ENCODE results near the gene RNF168. TPM values are rescaled to one million over a fixed set of nuclear protein-coding genes. Genes with fewer than 3 reads are reported as not detected.
"Not testable (repeated sequence)": the region's sequence is repeated elsewhere in the genome, so short reads cannot be mapped to it uniquely, and the experiment has no call there.

Gene RNF168
- total and polyA plus RNA-seq, 12 donors: 6.4 to 32.8 (median 20.4) TPM

- intact Hi-C loops (cut with DNase I): no loop called here
- no peaks in the 10 kb centered on the region for H3K9me3 ChIP-seq
Measured at GRCh38 chr3:196477678-196478077, 25.9 kb downstream of the RNF168 start.

GRCh38 chr3:196472286-196472685 lies 31.3 kb downstream of the RNF168 start:
- 92 to 96% methylated on average over 8 of the region's 8 CpGs for WGBS, 2 donors
- Histone ChIP-seq H3K4me1 (no peaks in the 10 kb centered on the region), H3K36me3 (peaks cover 0 to 91% (median 49%) of the 10 kb centered on the region in 9 donors), H3K9me3 (no peaks in the 10 kb centered on the region), H3K4me3 (no peak overlapping the region), H3K27me3 (no peaks in the 10 kb centered on the region), H3K27ac (no peak overlapping the region)
- no peak for TF ChIP-seq CTCF (IDR thresholded peaks at IDR 0.05)
- no peak for DNase-seq
- ATAC-seq: no peak
- intact Hi-C loops (cut with DNase I): no loop called here

More at GRCh38 chr3:196477678-196478077, 25.9 kb downstream of the RNF168 start:
- DNase-seq: no peak
- no peak for ATAC-seq
- TF ChIP-seq CTCF (IDR thresholded peaks at IDR 0.05): no peak
- Histone ChIP-seq H3K4me1 (no peaks in the 10 kb centered on the region), H3K36me3 (peaks cover 0 to 100% (median 61%) of the 10 kb centered on the region in 9 donors), H3K27me3 (no peaks in the 10 kb centered on the region), H3K4me3 (no peak overlapping the region), H3K27ac (no peak overlapping the region)
- WGBS, 2 donors: 97 to 99% methylated on average over 4 of the region's 4 CpGs

GRCh38 chr3:196471551-196471950 lies 32.0 kb downstream of the RNF168 start:
- H3K27me3 ChIP-seq: no peaks in the 10 kb centered on the region
- peaks cover 0 to 89% (median 42%) of the 10 kb centered on the region in 9 donors for H3K36me3 ChIP-seq
- H3K4me3 ChIP-seq: no peak overlapping the region
- WGBS, 2 donors: 82 to 91% methylated on average over 2 of the region's 2 CpGs
- no peak overlapping the region for H3K27ac ChIP-seq
- no peak for TF ChIP-seq CTCF (IDR thresholded peaks at IDR 0.05)
- ATAC-seq: no peak
- intact Hi-C loops (cut with DNase I): no loop called here
- no peaks in the 10 kb centered on the region for H3K4me1 ChIP-seq
- no peaks in the 10 kb centered on the region for H3K9me3 ChIP-seq
- DNase-seq: no peak

- H3K4me1 ChIP-seq; ATAC-seq; H3K27me3 ChIP-seq; H3K27ac ChIP-seq; intact Hi-C loops (cut with DNase I); DNase-seq; H3K4me3 ChIP-seq; H3K9me3 ChIP-seq: not testable (repeated sequence)
- WGBS, 2 donors: 95 to 99% methylated on average over 3 of the region's 3 CpGs
- peaks cover 0 to 76% (median 38%) of the 10 kb centered on the region in 9 donors for H3K36me3 ChIP-seq
Measured at GRCh38 chr3:196470182-196470581, 33.4 kb downstream of the RNF168 start.

GRCh38 chr3:196463804-196464203 lies 39.8 kb downstream of the RNF168 start:
- intact Hi-C loops (cut with DNase I): no loop called here
- 94 to 97% methylated on average over 3 of the region's 3 CpGs for WGBS, 2 donors

More at GRCh38 chr3:196463804-196464203, 39.8 kb downstream of the RNF168 start:
- H3K27ac ChIP-seq: no peak overlapping the region
- no peaks in the 10 kb centered on the region for H3K27me3 ChIP-seq
- peaks cover 0 to 28% (median 0%) of the 10 kb centered on the region in 9 donors for H3K36me3 ChIP-seq
- DNase-seq: no peak
- ATAC-seq: no peak
- no peak for TF ChIP-seq CTCF (IDR thresholded peaks at IDR 0.05)
- H3K4me1 ChIP-seq: no peaks in the 10 kb centered on the region
- no peaks in the 10 kb centered on the region for H3K9me3 ChIP-seq
- H3K4me3 ChIP-seq: no peak overlapping the region
